ENCODE data around the gene MACC1.
"Not testable (repeated sequence)": the region's sequence is repeated elsewhere in the genome, so short reads cannot be mapped to it uniquely, and the experiment has no call there.

MACC1 gene

GRCh38 chr7:20208651-20209307 lies 8.4 kb downstream of the MACC1 start:
- no peak for DNase-seq (ENCODE audit: extremely low read depth in 1 of 2, low read depth in 1 of 2)

DNA sequence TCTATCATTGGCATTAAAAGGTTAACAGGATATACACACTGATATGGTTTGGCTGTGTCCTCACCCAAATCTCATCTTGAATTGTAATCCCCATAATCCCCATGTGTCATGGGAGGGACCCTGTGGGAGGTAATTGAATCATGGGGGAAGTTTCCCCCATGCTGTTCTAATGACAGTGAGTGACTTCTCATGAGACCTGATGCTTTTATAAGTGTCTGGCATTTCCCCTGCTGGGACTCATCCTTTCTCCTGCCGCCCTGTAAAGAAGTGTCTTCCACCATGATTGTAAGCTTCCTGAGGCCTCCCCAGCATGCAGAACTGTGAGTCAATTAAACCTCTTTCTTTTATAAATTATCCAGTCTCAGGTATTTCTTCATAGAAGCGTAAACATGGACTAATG lies 9.4 kb downstream of the MACC1 start:
- not testable (repeated sequence) for DNase-seq (ENCODE audit: extremely low read depth in 1 of 2, low read depth in 1 of 2)

GRCh38 chr7:20206104-20206896 lies 10.9 kb downstream of the MACC1 start:
- no peak for DNase-seq (ENCODE audit: extremely low read depth in 1 of 2, low read depth in 1 of 2)

- DNase-seq (ENCODE audit: extremely low read depth in 1 of 2, low read depth in 1 of 2): no peak
These were observed 13.9 kb downstream of the MACC1 start for GRCh38 chr7:20203316-20203715.

DNA sequence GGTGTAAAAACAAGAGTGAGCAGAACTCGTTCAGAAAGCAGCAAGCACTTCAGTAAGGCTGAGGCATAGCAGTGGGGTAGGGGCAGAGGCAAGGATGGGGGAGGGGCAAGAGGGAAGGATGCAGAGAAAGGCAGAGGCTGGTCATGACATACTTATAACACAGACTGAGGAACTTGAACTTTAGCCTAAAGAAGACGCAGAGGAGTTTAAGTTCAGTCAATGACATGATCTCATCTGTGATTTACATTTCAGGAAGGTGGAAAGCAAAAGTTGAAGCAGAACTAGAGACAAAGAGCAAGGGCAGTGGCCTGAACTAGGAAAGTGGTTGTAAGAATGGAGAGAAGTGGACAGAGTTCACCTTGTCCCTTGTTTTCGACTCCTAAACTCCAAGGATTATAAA lies 15.8 kb downstream of the MACC1 start:
- no peak for DNase-seq (ENCODE audit: extremely low read depth in 1 of 2, low read depth in 1 of 2)

- no peak for DNase-seq (ENCODE audit: extremely low read depth in 1 of 2, low read depth in 1 of 2)
These were observed 16.2 kb downstream of the MACC1 start for GRCh38 chr7:20200971-20201370.

GRCh38 chr7:20200361-20200760 lies 16.8 kb downstream of the MACC1 start:
- DNase-seq (ENCODE audit: extremely low read depth in 1 of 2, low read depth in 1 of 2): no peak

DNA sequence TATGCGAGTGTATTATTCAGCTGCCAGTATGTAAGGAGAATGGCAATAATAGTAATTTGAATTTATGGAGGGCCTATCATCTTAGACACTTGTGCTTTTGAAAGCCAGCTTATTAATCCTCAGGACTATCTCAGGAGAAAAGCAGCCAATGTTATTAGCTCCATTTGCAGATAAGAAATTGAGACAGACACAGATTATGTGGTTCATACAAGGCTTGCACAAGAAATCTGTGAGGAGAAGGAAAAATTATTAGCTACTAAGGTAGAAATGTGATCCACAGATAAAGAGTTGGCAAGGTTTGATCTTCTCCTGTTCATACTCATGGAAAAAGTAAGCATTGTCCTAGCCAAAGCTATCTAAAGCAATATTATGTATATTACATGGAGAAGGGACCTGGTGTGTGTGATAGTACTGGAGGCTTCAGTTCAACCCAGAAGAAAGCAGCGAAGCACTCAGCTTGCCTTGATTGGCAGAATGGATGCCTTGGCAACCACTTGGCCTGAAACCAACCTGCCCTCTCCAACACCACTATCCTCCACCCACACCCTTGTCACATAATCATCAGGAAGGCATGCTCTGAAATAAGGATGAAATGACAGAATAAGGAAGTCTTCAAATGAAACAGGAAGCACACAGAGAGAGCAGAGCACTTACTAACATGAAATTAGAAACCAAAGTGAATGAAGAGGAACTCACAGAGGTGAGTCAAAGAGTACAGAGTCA lies 18.0 kb downstream of the MACC1 start:
- DNase-seq (ENCODE audit: extremely low read depth in 1 of 2, low read depth in 1 of 2): no peak

- no peak for DNase-seq (ENCODE audit: extremely low read depth in 1 of 2, low read depth in 1 of 2)
These were observed 18.9 kb downstream of the MACC1 start for GRCh38 chr7:20198260-20198659.

GRCh38 chr7:20197837-20198236 lies 19.3 kb downstream of the MACC1 start:
- no peak for DNase-seq (ENCODE audit: extremely low read depth in 1 of 2, low read depth in 1 of 2)

GRCh38 chr7:20197125-20197748 lies 19.9 kb downstream of the MACC1 start:
- no peak for DNase-seq (ENCODE audit: extremely low read depth in 1 of 2, low read depth in 1 of 2)

- DNase-seq (ENCODE audit: extremely low read depth in 1 of 2, low read depth in 1 of 2): no peak
These were observed 22.7 kb downstream of the MACC1 start for GRCh38 chr7:20194343-20194995.

DNA sequence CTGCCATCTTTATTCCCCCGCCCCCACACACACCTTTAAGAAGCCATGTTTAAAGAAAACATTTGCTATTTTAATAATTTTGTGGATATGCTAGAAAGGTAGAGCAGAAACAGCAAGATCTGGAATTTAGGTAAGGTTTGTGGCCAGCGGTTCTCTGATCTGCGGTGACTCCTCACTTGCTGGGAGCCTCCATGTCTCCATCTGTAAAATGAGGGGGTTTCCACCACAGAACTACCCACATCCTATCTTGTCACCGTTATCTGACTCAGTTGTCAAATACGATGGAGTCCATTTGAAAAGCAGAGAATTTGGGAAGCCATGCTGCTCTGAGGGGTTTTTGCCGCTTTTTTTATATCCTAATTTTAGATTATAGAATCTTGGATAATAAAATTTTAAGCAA lies 23.3 kb downstream of the MACC1 start:
- DNase-seq (ENCODE audit: extremely low read depth in 1 of 2, low read depth in 1 of 2): no peak

DNA sequence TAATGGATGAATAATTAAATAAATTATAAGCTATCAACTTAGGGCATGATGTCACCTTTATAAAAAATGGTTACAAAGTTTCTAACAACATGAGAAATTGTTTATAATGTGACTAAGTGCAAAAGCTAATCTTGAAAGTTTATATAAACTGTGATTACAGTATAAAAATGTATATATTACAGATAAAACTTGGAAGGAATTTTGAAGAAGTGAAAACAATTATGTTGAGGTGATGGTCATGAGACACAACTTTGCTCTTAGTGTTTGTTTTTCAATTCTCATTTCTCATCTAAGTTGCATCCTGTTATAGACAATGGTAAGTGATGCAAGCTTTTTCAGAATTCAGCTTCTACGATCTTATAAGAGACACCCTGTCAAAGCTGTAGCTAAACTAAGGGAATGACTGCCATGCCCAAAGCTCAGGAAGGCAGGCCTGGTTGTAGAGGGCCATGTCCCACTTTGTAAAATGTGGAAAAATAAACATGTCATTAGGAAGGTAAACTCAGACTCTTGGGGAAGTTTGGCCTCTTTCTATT lies 23.9 kb downstream of the MACC1 start:
- no peak for DNase-seq (ENCODE audit: extremely low read depth in 1 of 2, low read depth in 1 of 2)

DNA sequence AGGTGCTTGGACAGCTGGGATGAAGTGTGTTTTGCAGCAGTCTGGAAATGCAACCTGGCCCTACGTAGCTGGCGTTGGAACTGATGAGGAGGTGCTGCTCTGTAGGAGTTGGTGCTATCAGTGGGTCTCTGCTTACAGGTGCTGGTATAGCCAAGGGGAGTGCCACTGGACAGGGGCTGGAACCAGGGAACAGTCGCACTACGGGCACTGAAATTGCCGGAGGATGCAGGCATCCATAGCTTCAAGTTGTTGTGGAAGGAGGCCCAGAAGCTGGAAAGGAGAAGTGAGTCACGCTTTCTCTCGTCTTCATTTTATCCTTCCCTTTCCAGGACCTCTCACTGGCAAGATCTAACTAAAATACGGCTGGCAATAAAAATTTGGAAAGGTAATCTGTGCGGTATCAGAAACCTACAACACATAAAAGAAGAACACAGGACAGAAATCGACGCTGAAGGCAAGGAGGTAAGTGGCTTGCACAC lies 25.8 kb downstream of the MACC1 start:
- DNase-seq (ENCODE audit: extremely low read depth in 1 of 2, low read depth in 1 of 2): no peak

GRCh38 chr7:20190560-20191390 lies 26.4 kb downstream of the MACC1 start:
- DNase-seq (ENCODE audit: extremely low read depth in 1 of 2, low read depth in 1 of 2): no peak

DNA sequence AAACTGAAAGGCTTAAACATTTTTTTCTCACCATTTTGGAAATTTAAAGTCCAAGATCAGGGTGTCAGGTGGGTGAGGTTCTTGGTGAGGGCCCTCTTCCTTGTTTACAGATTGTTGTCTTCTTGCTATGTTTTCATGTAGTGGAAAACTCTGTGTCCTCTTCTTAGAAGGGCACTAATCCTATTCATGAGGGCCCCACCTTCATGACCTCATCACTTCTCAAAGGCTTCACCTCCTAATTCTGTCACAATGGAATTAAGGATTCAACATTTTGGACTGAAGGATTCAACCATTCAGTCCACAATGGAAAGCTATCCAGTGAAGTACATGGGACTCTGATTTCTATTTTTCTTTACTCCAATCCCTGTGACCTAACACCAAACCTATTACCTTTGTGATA lies 27.3 kb downstream of the MACC1 start:
- no peak for DNase-seq (ENCODE audit: extremely low read depth in 1 of 2, low read depth in 1 of 2)

DNA sequence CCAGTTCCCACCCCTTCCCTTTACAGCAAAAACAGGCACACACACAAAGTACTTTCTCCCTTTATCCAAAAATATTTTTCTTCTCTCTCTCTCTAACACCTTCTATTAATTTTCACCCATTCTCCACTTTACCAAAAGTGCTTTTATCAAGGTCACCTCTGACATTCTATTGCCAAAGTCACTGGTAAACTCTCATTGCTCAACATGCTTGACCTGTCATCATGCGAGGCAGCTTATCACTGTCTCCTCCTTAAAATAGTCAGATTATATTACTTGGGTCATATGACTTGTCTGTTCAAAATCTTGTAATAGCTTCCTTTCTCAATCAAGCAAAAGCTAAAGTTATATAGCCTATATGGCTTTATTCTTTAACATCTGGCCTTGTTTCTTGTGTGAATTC lies 28.6 kb downstream of the MACC1 start:
- DNase-seq (ENCODE audit: extremely low read depth in 1 of 2, low read depth in 1 of 2): no peak

- not testable (repeated sequence) for DNase-seq (ENCODE audit: extremely low read depth in 1 of 2, low read depth in 1 of 2)
These were observed 29.3 kb downstream of the MACC1 start for GRCh38 chr7:20187850-20188249.

DNA sequence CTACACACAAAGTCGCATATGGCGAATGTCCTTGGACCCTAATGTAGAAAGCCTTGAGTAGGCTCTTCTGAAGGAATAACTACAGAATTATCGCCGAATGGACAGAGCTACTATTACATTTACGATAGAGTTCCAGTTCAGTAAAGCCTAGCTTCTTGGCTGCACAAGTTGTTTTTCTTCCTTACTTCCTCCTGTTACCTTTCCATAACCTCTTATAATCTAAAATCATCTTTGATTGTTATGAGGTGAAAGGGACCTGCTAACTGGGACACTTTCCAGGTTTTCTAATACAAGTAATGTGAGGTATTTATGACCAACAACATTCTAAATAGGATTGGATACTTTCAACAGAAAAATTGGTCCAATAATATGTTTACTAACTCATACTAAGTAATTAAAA lies 31.2 kb downstream of the MACC1 start:
- DNase-seq (ENCODE audit: extremely low read depth in 1 of 2, low read depth in 1 of 2): no peak

Data from activated CD8-positive, alpha-beta memory T cell treated with anti-CD3 and anti-CD28 coated beads for 1 hour (primary cell).